AG09319 (cell line): ENCODE measurements around the gene TMPRSS6.

Experiments used
- DNase-seq: peaks from one replicate; pipeline ENCODE4 v3.0.0-alpha.2; 2010; ENCODE audit warnings: low read depth; ENCODE audit errors: extremely low read depth
- TF ChIP-seq, protein P1 (sequence below): IDR thresholded peaks from 2 replicates; pipeline ENCODE4 v1.5.1; 2011; ENCODE audit warnings: low read depth, mild to moderate bottlenecking, inconsistent platforms, low read length, moderate library complexity

TMPRSS6 gene

DNA sequence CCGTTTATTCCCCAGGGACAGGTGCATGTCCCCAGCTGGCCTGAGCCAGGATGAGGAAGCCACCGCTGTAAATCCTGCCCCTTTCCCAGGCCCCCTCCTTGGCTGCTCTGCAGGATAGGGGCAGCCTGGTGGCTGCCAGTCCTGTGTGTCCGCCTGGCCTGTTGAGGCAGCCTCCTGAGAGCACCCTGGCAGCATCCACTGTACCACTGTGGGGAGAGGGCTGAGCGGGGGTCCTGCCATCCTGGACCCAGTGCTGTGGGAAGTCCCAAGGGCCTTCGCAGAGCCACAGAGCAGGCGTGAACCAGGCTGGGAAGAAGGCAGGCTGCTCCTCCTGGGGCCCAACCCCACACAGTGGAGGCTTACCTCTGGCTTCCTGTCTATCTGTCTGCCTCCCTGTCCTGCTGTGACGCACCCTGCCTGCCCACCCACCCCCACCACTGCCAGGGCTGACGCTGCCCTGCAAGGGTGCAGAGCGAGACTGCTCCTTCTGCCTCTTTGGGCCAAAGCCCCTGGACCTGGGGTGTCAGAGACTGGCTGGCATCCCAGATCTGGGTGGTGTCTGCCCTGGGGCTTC is 49.5 kb downstream of the TMPRSS6 start:
- TF ChIP-seq, protein P1, sequence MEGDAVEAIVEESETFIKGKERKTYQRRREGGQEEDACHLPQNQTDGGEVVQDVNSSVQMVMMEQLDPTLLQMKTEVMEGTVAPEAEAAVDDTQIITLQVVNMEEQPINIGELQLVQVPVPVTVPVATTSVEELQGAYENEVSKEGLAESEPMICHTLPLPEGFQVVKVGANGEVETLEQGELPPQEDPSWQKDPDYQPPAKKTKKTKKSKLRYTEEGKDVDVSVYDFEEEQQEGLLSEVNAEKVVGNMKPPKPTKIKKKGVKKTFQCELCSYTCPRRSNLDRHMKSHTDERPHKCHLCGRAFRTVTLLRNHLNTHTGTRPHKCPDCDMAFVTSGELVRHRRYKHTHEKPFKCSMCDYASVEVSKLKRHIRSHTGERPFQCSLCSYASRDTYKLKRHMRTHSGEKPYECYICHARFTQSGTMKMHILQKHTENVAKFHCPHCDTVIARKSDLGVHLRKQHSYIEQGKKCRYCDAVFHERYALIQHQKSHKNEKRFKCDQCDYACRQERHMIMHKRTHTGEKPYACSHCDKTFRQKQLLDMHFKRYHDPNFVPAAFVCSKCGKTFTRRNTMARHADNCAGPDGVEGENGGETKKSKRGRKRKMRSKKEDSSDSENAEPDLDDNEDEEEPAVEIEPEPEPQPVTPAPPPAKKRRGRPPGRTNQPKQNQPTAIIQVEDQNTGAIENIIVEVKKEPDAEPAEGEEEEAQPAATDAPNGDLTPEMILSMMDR: no peak
- no peak for DNase-seq

GRCh38 chr22:37058917-37059701 is 50.4 kb downstream of the TMPRSS6 start:
- no peak for DNase-seq
- TF ChIP-seq, protein P1: no peak

DNA sequence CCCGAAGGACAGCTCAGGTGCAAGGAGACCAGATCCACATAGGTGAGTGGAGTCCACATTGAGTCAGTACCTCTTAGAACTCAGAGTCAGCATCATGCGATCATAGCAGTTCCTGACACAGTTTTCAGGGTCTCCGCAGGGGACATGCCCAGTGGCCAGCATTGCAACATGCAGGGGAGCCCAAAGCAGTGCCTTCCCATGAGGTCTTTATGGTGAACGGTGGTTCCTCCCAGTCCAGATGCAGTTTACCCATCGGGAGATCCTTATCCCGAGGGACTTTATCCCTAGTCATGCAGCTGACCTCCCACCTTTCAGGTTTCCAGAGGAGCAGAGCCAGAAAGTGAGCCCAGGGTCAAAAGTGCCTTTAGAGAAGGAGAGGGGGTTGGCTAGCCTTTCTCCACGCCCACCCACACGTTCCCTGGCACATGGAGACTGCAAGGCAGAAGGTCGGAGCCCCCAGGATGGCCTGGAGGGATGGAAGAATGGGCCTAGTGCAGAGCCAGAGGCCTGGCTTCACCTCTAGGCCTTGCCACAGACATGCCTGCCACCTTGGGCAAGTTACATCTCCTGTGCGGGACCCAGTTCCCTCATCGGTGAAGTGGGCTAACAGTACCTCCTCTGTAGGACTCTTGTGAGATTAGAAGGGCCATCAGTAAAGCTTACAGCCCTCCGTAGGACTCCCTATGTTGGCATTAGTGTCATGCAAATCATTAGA is 51.6 kb downstream of the TMPRSS6 start:
- TF ChIP-seq, protein P1: no peak
- no peak for DNase-seq

DNA sequence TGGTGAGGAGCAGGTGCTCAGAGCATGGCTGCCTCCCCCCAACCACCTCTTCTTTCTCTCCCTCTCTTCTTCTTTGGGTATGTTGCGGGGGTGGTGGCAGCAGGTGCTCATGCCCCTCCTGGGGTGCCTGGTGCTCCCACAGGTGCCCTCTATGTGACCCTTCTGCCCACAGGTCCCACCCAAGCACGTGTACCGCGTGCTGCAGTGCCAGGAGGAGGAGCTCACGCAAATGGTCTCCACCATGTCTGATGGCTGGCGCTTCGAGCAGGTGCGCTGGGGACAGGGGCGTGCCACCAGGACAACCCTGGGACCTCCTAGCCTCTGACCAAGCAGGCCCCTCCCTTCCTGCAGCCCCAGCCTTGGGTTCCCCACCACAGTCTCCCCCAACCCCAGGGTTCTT is 52.3 kb downstream of the TMPRSS6 start:
- TF ChIP-seq, protein P1: no peak
- DNase-seq: no peak

GRCh38 chr22:37056246-37056645 is 53.3 kb downstream of the TMPRSS6 start:
- TF ChIP-seq, protein P1: no peak
- DNase-seq: no peak

DNA sequence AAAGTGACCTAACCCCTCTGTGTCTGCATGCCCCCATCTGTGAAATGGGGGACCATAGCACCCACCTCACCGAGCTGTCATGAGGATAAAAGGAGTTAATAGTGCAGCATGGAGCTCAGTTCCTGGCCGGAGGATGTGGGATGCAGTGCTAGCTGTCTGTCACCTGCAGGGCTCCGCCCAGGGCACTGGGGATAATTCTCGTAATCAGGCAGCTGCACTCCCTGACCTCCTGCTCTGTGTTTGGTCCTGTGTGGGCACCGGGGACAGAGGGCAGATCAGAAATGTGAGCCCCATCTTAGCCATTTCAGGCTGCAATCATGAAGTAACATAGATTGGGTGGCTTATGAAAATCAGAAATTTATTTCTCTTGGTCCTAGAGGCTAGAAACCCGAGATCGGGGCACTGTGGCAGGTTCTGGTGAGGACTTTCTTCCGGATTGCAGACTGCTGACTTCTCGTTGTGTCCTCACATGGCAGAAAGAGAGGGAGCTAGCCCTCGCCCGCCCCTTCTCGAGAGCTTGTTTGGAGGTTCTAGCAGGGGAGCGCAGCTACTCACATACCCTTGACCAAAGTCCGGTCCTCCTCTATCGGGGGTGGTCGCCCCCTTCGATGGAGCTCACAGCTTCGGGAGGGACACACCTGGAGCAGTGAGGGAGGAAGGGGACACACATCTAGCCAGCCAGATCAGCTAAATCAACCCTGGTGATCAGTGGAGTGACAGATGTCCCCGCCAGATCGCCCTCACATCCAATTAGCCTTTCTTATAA is 54.7 kb downstream of the TMPRSS6 start:
- no peak for DNase-seq
- TF ChIP-seq, protein P1: no peak

DNA sequence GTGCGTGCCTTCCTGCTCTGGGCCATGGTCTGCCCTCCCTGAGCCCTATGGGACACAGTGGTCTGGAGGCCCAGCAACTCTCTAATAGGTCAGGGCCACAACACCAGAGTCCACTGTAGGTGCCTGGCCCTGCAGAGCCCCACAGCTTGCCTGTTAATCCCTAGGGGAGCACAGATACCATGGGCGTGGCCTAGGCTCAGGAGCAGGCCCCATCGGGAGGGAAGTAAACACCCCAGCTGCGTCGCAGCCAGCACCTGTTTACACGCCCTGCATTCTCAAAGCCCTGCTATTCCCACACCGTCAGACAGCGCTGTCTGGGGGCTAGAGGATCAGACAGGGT is 55.5 kb downstream of the TMPRSS6 start:
- TF ChIP-seq, protein P1: no peak
- DNase-seq: no peak
